ENCODE results near the gene EPOP. TPM values are rescaled to one million over a fixed set of nuclear protein-coding genes. Genes with fewer than 3 reads are reported as not detected.
A peak's percentile ranks its signal among the peaks of the same experiment; 100 is the strongest.
"Not testable (repeated sequence)": the region's sequence is repeated elsewhere in the genome, so short reads cannot be mapped to it uniquely, and the experiment has no call there.

Gene EPOP
- total and polyA plus RNA-seq, 3 donors from 2014 or later: 16.8 to 19.4 (median 18.6) TPM

- 39 to 49% methylated on average over 3 of the region's 3 CpGs for WGBS, 2 donors
Measured at GRCh38 chr17:38628441-38628840, 46.3 kb downstream of the EPOP start.

GRCh38 chr17:38627957-38628356 lies 46.8 kb downstream of the EPOP start:
- whole genome bisulfite sequencing, 2 donors: 52 to 82% methylated on average over 2 of the region's 2 CpGs

More at GRCh38 chr17:38628441-38628840, 46.3 kb downstream of the EPOP start:
- H3K4me3 ChIP-seq: no peak overlapping the region
- DNase-seq: peak; percentile 45
- no peaks in the 10 kb centered on the region for H3K9me3 ChIP-seq
- H3K4me1 ChIP-seq: no peaks in the 10 kb centered on the region
- H3K27me3 ChIP-seq: no peaks in the 10 kb centered on the region
- H3K36me3 ChIP-seq (ENCODE audit: low read depth, missing control alignments): no peaks in the 10 kb centered on the region
- intact Hi-C loops (cut with DNase I; ENCODE audit: low total_unique reads): no loop called here
- H3K27ac ChIP-seq: no peak overlapping the region
- no peak for TF ChIP-seq POLR2A (IDR thresholded peaks at IDR 0.05)
- TF ChIP-seq, protein P1, sequence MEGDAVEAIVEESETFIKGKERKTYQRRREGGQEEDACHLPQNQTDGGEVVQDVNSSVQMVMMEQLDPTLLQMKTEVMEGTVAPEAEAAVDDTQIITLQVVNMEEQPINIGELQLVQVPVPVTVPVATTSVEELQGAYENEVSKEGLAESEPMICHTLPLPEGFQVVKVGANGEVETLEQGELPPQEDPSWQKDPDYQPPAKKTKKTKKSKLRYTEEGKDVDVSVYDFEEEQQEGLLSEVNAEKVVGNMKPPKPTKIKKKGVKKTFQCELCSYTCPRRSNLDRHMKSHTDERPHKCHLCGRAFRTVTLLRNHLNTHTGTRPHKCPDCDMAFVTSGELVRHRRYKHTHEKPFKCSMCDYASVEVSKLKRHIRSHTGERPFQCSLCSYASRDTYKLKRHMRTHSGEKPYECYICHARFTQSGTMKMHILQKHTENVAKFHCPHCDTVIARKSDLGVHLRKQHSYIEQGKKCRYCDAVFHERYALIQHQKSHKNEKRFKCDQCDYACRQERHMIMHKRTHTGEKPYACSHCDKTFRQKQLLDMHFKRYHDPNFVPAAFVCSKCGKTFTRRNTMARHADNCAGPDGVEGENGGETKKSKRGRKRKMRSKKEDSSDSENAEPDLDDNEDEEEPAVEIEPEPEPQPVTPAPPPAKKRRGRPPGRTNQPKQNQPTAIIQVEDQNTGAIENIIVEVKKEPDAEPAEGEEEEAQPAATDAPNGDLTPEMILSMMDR (IDR thresholded peaks at IDR 0.05): no peak

GRCh38 chr17:38626606-38627226 lies 48.0 kb downstream of the EPOP start:
- intact Hi-C loops (cut with DNase I; ENCODE audit: low total_unique reads); DNase-seq; H3K4me3 ChIP-seq; H3K27me3 ChIP-seq; H3K36me3 ChIP-seq (ENCODE audit: low read depth, missing control alignments); H3K4me1 ChIP-seq; H3K27ac ChIP-seq; H3K9me3 ChIP-seq: not testable (repeated sequence)
- WGBS, 2 donors: 84 to 94% methylated on average over 6 of the region's 6 CpGs

More at GRCh38 chr17:38627957-38628356, 46.8 kb downstream of the EPOP start:
- Histone ChIP-seq H3K36me3 (ENCODE audit: low read depth, missing control alignments) (no peaks in the 10 kb centered on the region), H3K4me1 (no peaks in the 10 kb centered on the region), H3K9me3 (no peaks in the 10 kb centered on the region), H3K27me3 (no peaks in the 10 kb centered on the region), H3K27ac (no peak overlapping the region), H3K4me3 (no peak overlapping the region)
- DNase-seq: no peak
- TF ChIP-seq POLR2A (IDR thresholded peaks at IDR 0.05): no peak
- TF ChIP-seq, protein P1 (IDR thresholded peaks at IDR 0.05): no peak
- intact Hi-C loops (cut with DNase I; ENCODE audit: low total_unique reads): no loop called here

DNA sequence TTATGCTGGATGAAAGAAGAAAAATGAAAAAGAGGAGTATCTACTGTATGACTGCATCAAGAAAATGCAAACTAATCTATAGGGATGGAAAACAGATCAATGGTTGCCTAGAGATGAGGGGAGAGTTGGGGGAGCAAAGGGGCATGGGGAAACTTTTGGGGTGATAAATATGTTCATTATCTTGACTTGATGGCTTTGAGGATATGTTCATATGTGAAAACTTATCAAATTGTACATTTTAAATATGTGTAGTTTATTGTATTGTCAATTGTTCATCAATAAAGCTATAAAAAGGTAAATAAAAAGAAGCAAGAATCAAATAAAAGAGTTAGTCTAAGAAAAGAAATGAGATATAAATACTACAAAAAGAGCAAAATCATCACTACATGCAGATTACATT lies 49.3 kb downstream of the EPOP start:
- DNase-seq: no peak
- Histone ChIP-seq H3K9me3 (no peaks in the 10 kb centered on the region), H3K4me1 (no peaks in the 10 kb centered on the region), H3K4me3 (no peak overlapping the region), H3K27me3 (no peaks in the 10 kb centered on the region), H3K27ac (no peak overlapping the region), H3K36me3 (ENCODE audit: low read depth, missing control alignments) (no peaks in the 10 kb centered on the region)
- intact Hi-C loops (cut with DNase I; ENCODE audit: low total_unique reads): no loop called here
- TF ChIP-seq, protein P1 (IDR thresholded peaks at IDR 0.05): no peak
- TF ChIP-seq POLR2A (IDR thresholded peaks at IDR 0.05): no peak

- intact Hi-C loops (cut with DNase I; ENCODE audit: low total_unique reads); H3K4me3 ChIP-seq; H3K36me3 ChIP-seq (ENCODE audit: low read depth, missing control alignments); H3K9me3 ChIP-seq; H3K27me3 ChIP-seq; H3K4me1 ChIP-seq; DNase-seq; H3K27ac ChIP-seq: not testable (repeated sequence)
- WGBS, 2 donors: 85 to 90% methylated on average over 14 of the region's 14 CpGs
Measured at GRCh38 chr17:38624782-38625355, 49.9 kb downstream of the EPOP start.

Small RNA genes lying within 50 kb of the gene (microRNA-seq; reads per million reads assigned to microRNA genes)
- gene MIR4726 (ENCODE audit: borderline number of aligned reads in 2 of 2, borderline replicate concordance in 1 of 2) (0 to 1.4 reads per million in 2 donors), gene MIR4734 (ENCODE audit: borderline number of aligned reads in 2 of 2, borderline replicate concordance in 1 of 2) (0 reads per million in 2 donors)

Small RNA genes lying within 50 kb of the gene (small RNA-seq; reads per million reads assigned to genes)
- gene MIR4726 (0 reads per million in 2 donors), gene MIR4734 (0 reads per million in 2 donors)

Other genes starting within 250 kb of the EPOP start
- 100 to 1,000 TPM; 146 to 235 TPM for gene ARHGAP23, start 246.5 kb downstream of the EPOP start, total RNA-seq
- gene ARHGAP23, start 246.5 kb downstream of the EPOP start, polyA plus RNA-seq (ENCODE audit: insufficient read depth, low read depth, low replicate concordance): 78.0 TPM
- gene SRCIN1, start 69.0 kb downstream of the EPOP start, total RNA-seq: 1 to 10 TPM; 6.2 to 8.9 TPM
- gene SRCIN1, start 69.0 kb downstream of the EPOP start, polyA plus RNA-seq (ENCODE audit: insufficient read depth, low read depth, low replicate concordance): 3.2 TPM
- 100 to 1,000 TPM; 157 to 176 TPM for gene MLLT6, start 30.3 kb upstream of the EPOP start, total RNA-seq
- gene MLLT6, start 30.3 kb upstream of the EPOP start, polyA plus RNA-seq (ENCODE audit: insufficient read depth, low read depth, low replicate concordance): 86.9 TPM
- 10 to 100 TPM; 13.9 to 14.3 TPM for gene CISD3, start 55.4 kb upstream of the EPOP start, total RNA-seq
- 25.7 TPM for gene CISD3, start 55.4 kb upstream of the EPOP start, polyA plus RNA-seq (ENCODE audit: insufficient read depth, low read depth, low replicate concordance)
- 10 to 100 TPM in 1 of 2 donors, 1 to 10 TPM in 1; 8.1 to 20.9 TPM for gene PCGF2, start 73.4 kb upstream of the EPOP start, total RNA-seq
- gene PCGF2, start 73.4 kb upstream of the EPOP start, polyA plus RNA-seq (ENCODE audit: insufficient read depth, low read depth, low replicate concordance): 21.2 TPM
- gene PSMB3, start 77.8 kb upstream of the EPOP start, total RNA-seq: 100 to 1,000 TPM; 111 to 113 TPM
- gene PSMB3, start 77.8 kb upstream of the EPOP start, polyA plus RNA-seq (ENCODE audit: insufficient read depth, low read depth, low replicate concordance): 144 TPM
- 10 to 100 TPM; 47.2 to 56.7 TPM for gene PIP4K2B, start 124.6 kb upstream of the EPOP start, total RNA-seq
- 34.8 TPM for gene PIP4K2B, start 124.6 kb upstream of the EPOP start, polyA plus RNA-seq (ENCODE audit: insufficient read depth, low read depth, low replicate concordance)
- 10 to 100 TPM; 23.9 to 67.1 TPM for gene CWC25, start 150.4 kb upstream of the EPOP start, total RNA-seq
- 41.9 TPM for gene CWC25, start 150.4 kb upstream of the EPOP start, polyA plus RNA-seq (ENCODE audit: insufficient read depth, low read depth, low replicate concordance)
- gene RPL23, start 178.8 kb upstream of the EPOP start, total RNA-seq: 100 to 1,000 TPM; 406 to 746 TPM
- 912 TPM for gene RPL23, start 178.8 kb upstream of the EPOP start, polyA plus RNA-seq (ENCODE audit: insufficient read depth, low read depth, low replicate concordance)
- 10 to 100 TPM; 60.3 to 83.2 TPM for gene LASP1, start 195.1 kb upstream of the EPOP start, total RNA-seq
- 58.2 TPM for gene LASP1, start 195.1 kb upstream of the EPOP start, polyA plus RNA-seq (ENCODE audit: insufficient read depth, low read depth, low replicate concordance)